ENCODE data around the gene CD63.
"Not testable (repeated sequence)": the region's sequence is repeated elsewhere in the genome, so short reads cannot be mapped to it uniquely, and the experiment has no call there.

CD63 gene

DNA sequence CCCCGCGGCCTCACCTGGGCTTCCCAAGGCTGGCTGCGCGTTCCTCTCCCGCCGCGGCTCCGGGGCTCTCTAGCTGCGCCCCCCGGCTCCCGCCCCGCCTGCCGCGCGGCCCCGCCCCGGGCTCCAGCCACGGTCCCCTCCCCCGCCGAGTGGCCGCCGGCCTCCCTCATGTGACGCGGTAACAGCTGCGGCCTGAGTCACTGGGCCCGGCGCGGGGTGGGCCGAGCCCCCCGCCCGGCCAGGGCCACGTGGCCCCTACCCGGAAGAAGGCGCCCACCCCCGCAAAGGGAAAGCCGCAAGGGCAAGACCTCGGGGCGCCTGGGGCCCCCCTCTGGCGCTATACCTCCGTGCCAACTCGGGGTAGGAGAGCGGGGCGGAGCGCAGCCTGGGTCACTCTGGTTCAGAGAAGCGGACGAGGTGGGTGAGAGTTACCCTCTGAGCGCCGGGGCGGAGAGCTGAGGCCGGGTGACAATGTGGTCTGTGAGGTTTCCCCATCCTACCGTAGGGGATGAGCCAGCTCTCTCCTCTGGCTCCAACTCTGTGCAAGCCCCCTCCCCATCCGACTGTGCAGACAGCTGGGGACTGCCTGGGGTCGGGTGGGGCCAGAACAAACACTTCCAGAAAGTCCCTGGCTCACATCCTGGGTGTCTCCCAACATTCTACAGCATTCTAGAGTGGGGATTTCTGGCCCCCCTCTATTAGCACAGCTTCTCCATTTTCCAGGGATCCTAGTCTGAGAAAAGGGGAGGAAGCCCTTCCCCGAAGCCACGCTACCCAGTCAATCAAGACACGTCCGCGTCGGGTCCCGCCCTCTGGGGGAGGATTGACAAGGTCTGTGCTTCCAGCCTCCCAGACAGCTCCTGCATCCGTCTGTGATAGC is at the start of gene CD63:
Gene CD63, minus strand, starts transcription at position 71 of the 880 bp plus-strand sequence. CDS start 668 bp downstream, outside the sequence.
- peak; percentile 94 for DNase-seq (ENCODE audit: low spot score)

- DNase-seq (ENCODE audit: low spot score), result no peak
Observed at GRCh38 chr12:55777856-55778255, 49.0 kb upstream of the CD63 start.

DNA sequence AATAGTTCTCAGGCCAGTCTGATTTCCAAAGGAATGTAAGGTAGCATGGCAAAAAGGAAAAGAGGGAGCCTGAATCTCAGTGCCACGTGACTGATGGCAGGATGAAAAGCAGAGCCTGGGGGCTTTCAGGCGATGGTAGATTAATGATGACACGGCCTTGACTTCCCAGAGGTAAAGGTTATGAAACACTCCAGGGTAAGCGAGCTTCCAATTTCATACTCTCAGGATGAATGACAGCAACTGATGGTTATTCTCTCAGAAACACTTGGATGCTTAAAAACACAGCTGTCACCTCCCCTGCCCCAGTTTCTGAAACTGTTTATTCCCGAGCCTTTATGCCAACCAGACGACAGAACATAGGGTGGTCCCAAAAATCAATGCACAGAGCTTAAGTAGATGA is 42.9 kb upstream of the CD63 start:
- no peak for DNase-seq (ENCODE audit: low spot score)

GRCh38 chr12:55767156-55767555 is 38.3 kb upstream of the CD63 start:
- no peak for DNase-seq (ENCODE audit: low spot score)

GRCh38 chr12:55765736-55766290 is 37.0 kb upstream of the CD63 start:
- no peak for DNase-seq (ENCODE audit: low spot score)

GRCh38 chr12:55762646-55763045 is 33.8 kb upstream of the CD63 start:
- DNase-seq (ENCODE audit: low spot score), result no peak

DNA sequence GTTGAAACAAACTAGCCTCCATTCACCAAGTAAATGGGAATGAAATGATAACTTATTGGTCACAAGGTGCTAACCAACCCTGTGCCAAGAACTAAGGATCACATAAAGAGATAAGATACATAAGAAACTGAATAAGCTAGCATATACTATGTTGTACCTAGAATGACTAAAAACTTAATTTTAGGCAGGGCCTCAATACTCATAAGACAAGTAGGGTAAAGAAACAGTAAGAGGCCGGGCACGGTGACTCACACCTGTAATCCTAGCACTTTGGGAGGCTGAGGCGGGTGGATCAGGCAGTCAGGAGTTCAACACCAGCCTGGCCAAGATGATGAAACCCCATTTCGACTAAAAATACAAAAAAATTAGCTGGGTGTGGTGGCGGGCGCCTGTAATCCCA is 31.9 kb upstream of the CD63 start:
- DNase-seq (ENCODE audit: low spot score), result no peak

DNA sequence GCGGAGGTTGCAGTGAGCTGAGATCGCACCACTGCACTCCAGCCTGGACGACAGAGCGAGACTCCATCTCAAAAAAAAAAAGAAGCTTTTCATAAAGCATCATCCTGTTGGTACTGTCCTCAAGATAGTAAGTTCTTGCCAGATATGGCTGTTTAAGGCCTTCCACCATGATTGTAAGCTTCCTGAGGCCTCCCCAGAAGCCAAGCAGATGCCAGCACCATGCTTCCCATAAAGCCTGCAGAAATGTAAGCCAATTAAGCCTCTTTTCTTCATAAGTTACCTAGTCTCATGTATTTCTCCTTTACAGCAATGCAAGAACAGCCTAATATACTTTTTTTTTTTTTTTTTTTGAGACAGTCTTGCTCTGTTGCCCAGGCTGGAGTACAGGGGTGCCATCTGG is 29.8 kb upstream of the CD63 start:
- DNase-seq (ENCODE audit: low spot score), result not testable (repeated sequence)

DNA sequence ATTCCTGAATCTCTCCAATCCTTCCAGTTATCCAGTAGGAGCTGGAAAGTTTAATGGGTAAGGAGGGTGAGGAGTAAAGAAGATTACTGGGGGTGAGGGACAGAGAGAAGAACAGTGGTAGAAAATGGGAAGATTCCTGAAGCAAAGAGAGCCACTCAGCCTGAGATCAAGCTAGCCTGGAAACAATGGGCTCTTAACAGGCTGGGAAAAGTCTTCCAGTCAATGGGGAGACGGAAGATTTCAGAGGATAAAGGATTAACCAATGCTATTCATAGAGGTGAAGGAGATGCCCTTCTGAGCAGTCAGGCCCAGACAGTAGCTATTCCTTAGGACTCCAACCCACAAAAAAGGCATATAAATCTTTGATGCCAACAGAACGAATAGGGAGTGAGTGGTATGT is 28.9 kb upstream of the CD63 start:
- no peak for DNase-seq (ENCODE audit: low spot score)

GRCh38 chr12:55755246-55755645 is 26.4 kb upstream of the CD63 start:
- DNase-seq (ENCODE audit: low spot score), result no peak

DNA sequence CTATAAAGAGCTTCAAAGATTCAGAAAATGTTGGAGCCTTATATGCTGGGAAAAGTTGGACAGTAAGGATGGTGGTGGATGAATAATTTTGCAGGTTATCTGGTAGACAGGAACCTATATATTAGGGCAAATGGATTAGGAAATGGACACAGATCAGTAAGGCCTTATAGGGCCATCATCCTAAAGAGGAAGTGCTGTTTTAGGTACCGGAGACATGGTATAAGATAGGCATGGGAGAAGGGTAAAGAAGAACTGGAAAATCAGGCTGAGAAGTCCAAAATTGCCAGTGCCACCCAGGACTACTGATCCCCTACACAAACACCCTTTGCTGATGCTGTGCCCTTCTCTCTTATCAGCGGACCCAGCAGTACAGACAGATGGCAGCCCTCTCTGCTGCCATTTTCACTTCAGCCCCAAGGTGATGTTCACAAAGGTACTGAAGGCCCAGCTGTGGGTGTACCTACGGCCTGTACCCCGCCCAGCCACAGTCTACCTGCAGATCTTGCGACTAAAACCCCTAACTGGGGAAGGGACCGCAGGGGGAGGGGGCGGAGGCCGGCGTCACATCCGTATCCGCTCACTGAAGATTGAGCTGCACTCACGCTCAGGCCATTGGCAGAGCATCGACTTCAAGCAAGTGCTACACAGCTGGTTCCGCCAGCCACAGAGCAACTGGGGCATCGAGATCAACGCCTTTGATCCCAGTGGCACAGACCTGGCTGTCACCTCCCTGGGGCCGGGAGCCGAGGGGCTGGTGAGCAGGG is 19.6 kb upstream of the CD63 start:
- DNase-seq (ENCODE audit: low spot score), result no peak

DNA sequence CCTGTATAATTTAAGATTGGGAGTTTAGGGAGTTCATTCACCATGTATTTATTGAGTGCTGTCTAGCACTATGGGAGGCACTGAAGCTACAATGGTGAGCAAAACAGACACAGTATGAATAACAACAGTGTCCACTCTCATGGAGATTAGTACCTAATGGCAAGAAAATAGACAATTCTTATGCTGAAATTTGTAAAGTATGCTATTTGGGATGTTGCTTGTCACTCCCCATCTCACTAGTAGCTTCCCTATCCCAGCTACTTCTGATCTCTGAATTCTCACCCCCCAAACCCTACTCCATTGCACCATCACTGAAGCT is 18.1 kb upstream of the CD63 start:
- no peak for DNase-seq (ENCODE audit: low spot score)

- DNase-seq (ENCODE audit: low spot score), result no peak
Observed at GRCh38 chr12:55746174-55746912, 17.5 kb upstream of the CD63 start.

DNA sequence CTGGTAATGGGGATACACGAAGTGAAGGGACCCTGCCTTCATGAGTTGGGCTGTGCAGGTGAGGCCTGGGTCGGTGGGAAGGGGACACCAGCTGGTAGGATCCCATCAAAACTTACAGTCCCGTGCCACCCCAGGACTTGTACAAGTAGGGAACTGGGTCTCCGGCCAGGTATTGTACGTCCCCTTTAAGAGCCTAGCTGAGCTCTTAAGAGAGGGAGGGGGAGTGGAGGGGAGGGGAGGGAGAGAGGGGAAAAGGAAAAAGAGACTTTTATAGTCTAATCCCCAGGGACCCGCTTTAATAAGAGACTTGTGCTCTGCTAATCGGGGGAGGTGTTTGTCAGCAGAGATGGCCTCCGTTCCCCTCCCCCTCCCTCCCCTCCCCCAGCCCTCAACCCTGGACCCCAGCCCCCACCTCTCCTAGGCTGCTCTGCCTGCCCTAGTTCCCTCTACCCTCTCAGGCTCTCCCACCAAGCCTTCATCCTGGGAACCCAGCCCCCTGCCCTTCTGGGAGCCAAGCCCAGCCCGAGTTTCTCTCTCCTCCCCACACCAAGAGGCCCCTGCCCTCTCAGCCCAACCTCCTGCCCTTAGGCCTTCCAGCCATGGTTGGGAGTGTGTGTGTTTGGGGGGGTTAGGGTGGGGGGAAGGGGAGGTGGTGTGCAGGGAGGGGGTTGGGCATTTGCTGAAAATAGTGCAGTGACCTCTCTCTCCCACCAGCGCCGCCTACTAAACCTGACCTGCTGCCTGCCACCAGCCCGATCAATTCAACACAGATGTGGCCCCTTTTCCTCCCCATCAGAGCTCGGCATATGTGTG is 16.8 kb upstream of the CD63 start:
- DNase-seq (ENCODE audit: low spot score), result no peak

GRCh38 chr12:55744340-55745030 is 15.7 kb upstream of the CD63 start:
- no peak for DNase-seq (ENCODE audit: low spot score)

GRCh38 chr12:55743406-55744339 is 14.9 kb upstream of the CD63 start:
- DNase-seq (ENCODE audit: low spot score), result peak; percentile 84

- peak; percentile 81 for DNase-seq (ENCODE audit: low spot score)
Observed at GRCh38 chr12:55742719-55743405, 14.1 kb upstream of the CD63 start, which contains the start of gene GDF11. TSS of gene GDF11 (plus strand) at chr12:55743122. CDS start at chr12:55743317, 195 bp downstream.

DNA sequence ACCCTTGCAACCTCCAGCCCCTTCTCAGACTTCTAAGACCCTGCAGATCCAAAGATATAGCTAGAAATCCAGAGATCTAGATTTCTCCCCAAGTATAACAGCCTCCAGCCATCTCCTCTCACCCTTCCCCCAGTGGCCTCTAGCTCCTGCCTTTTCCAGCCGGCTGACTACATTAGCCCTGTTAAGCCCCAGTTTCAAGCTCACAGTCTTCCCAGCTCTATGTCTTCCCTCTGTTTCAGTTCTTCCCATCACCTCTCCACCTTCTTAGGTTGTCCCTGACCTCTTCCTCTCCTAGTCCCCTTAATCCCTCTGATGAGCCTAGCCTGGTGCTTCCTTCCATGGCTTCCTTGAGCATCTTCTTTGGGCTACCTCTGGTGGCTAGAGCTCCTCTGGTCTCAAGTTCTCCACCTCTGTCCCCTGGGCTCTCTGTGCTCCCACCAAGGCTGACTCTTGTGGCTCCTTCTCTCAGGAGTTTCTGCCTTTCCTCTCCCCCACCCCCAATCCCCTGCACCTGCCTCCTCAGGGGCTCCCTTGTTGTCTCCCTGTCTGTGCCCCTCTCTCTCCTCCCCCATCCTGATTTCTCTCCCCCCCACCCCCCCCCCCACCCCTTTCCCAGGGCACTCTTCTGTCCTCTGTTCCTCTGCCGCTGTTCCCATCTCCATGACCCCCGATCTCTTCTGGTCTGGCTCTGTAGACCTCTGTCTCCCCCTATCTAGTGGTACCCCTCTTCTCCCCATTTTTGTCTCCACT is 13.3 kb upstream of the CD63 start:
- no peak for DNase-seq (ENCODE audit: low spot score)
